Psoas muscle (tissue), 8 donors: ENCODE measurements around the gene VPS45. TPM values are rescaled to one million over a fixed set of nuclear protein-coding genes. Genes with fewer than 3 reads are reported as not detected.

ENCODE experiments used
- ATAC-seq, 4 donors: fragments of 200-7000 bp; cut with Tn5 transposase; one replicate each; pipeline ENCODE4 v1.9.1; 2020; ENCODE audit warnings: moderate library complexity in 3 of 4, mild to moderate bottlenecking in 2 of 4
- DNase-seq, 2 donors: peaks; one replicate each; pipeline ENCODE4 v3.0.0-alpha.2; 2020
- H3K27ac ChIP-seq: fragments of 200-600 bp; one replicate; pipeline ENCODE4 v1.8.0; 2022
- H3K27me3 ChIP-seq, 3 donors: fragments of 200-600 bp in 1 of 3; one replicate each; pipeline versions ENCODE4 v1.6.1 to v1.8.0; 2013 to 2022; ENCODE audit warnings: low read length in 2 of 3, mild to moderate bottlenecking in 2 of 3, moderate library complexity in 1 of 3; ENCODE audit not compliant: insufficient read depth in 3 of 3
- H3K36me3 ChIP-seq, 2 donors: fragments of 200-600 bp in 1 of 2; one replicate each; pipeline versions ENCODE4 v1.6.1 to v1.8.0; 2013 to 2022; ENCODE audit warnings: low read depth in 1 of 2, mild to moderate bottlenecking in 1 of 2, moderate library complexity in 1 of 2; ENCODE audit not compliant: insufficient read depth in 1 of 2
- H3K4me1 ChIP-seq: fragments of 200-600 bp; one replicate; pipeline ENCODE4 v1.8.0; 2022
- H3K4me3 ChIP-seq: fragments of 200-600 bp; one replicate; pipeline ENCODE4 v1.8.0; 2022; ENCODE audit warnings: mild to moderate bottlenecking
- H3K9me3 ChIP-seq: fragments of 200-600 bp; one replicate; pipeline ENCODE4 v1.8.0; 2022
- WGBS, 3 donors: extraction: QIAGEN DNeasy Blood & Tissue Kit; methylation state at CpG; one replicate each; pipeline versions ENCODE4 v1.1.6 to v1.1.7; 2013; 5-methylcytosine and 5-hydroxymethylcytosine counted together
- intact Hi-C, 2 donors: fragments of 100-400 bp; cut with DNase I; formaldehyde crosslinking; loops; one replicate each; pipeline versions ENCODE4 v1.11.0 to v1.14.2; 2022
- polyA plus RNA-seq, 3 donors: library from polyadenylated mRNA; stranded (reverse); fragments of 200-250 nt; gene quantifications; one replicate each; pipeline ENCODE4 v1.2.3, GENCODE V29; 2013
- total RNA-seq, 4 donors: library from RNA; stranded (reverse); fragmentation: NEBNext Ultra II Directional in 2 of 4; extraction: Animal tissue kit (Norgen Biotek cat#: 25700) in 2 of 4; gene quantifications; one replicate each; pipeline versions ENCODE4 v1.2.1 to v1.2.4, GENCODE V29; 2021 to 2023
- TF ChIP-seq, protein P1 (sequence below): fragments of 200-600 bp; IDR thresholded peaks from one replicate; pipeline ENCODE4 v1.8.0; 2022; ENCODE audit warnings: antibody characterized with exemption
- donor health status: healthy with polysubstance abuse.
- donor health status: DM: no; HTN: no; CAD: no; lungs with moderate emphysema.
- donor health status: Bipolar disorder and iron deficiency.
- donor health status: healthy.
- donor health status: DM: yes; HTN: yes; CAD: no.
- donor health status: DM: no; HTN: no; CAD: no.
- donor health status: DM: no; HTN: no; CAD: no.
- donor health status: DM: yes; HTN: yes; CAD: no.

Gene VPS45
- total and polyA plus RNA-seq, 7 donors: 13.0 to 36.0 (median 19.1) TPM

DNA sequence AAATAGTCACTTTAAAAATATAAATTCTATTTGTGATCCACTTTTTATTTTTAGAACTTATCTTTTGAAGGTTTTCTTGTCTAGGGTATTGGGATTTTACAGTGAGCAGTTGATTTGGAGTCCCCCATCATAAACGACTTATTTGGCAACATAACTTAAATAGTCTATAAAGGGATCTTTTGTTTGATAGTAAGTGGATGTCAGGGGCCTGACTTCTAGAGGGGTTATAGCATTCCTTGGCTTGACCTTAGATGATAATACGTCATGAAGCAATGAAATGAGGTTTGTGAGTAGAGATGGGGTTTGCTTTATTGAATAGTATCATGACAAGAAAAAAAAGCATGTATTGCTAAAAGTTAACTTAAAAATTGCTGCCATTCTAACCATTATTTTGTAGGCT, 17.8 kb downstream of the VPS45 start:
- Histone ChIP-seq H3K36me3 (peaks cover 0 to 84% of the 10 kb centered on the region in 2 donors), H3K9me3 (no peaks in the 10 kb centered on the region), H3K27ac (no peak overlapping the region), H3K4me1 (peaks cover 6% of the 10 kb centered on the region), H3K4me3 (no peak overlapping the region), H3K27me3 (no peaks in the 10 kb centered on the region)
- 57 to 58% (median 57%) methylated on average over 2 of the region's 2 CpGs for WGBS, 3 donors
- ATAC-seq (no peak), DNase-seq (no peak)
- TF ChIP-seq, protein P1, sequence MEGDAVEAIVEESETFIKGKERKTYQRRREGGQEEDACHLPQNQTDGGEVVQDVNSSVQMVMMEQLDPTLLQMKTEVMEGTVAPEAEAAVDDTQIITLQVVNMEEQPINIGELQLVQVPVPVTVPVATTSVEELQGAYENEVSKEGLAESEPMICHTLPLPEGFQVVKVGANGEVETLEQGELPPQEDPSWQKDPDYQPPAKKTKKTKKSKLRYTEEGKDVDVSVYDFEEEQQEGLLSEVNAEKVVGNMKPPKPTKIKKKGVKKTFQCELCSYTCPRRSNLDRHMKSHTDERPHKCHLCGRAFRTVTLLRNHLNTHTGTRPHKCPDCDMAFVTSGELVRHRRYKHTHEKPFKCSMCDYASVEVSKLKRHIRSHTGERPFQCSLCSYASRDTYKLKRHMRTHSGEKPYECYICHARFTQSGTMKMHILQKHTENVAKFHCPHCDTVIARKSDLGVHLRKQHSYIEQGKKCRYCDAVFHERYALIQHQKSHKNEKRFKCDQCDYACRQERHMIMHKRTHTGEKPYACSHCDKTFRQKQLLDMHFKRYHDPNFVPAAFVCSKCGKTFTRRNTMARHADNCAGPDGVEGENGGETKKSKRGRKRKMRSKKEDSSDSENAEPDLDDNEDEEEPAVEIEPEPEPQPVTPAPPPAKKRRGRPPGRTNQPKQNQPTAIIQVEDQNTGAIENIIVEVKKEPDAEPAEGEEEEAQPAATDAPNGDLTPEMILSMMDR: no peak
- intact Hi-C loops: no loop called here

GRCh38 chr1:150087415-150087814, 19.8 kb downstream of the VPS45 start:
- WGBS, 3 donors: 86 to 91% (median 90%) methylated on average over 2 of the region's 2 CpGs
- no peaks in the 10 kb centered on the region for H3K27me3 ChIP-seq
- intact Hi-C loops: no loop called here
- no peaks in the 10 kb centered on the region for H3K9me3 ChIP-seq
- no peak overlapping the region for H3K4me3 ChIP-seq
- H3K36me3 ChIP-seq: peaks cover 0 to 85% of the 10 kb centered on the region in 2 donors
- H3K27ac ChIP-seq: no peak overlapping the region
- TF ChIP-seq, protein P1: no peak
- DNase-seq (no peak), ATAC-seq (no peak)
- no peaks in the 10 kb centered on the region for H3K4me1 ChIP-seq

GRCh38 chr1:150089846-150090520, 22.4 kb downstream of the VPS45 start:
- Histone ChIP-seq H3K27me3 (no peaks in the 10 kb centered on the region), H3K4me1 (peaks cover 9% of the 10 kb centered on the region), H3K36me3 (peaks cover 0 to 69% of the 10 kb centered on the region in 2 donors), H3K27ac (no peak overlapping the region), H3K9me3 (no peaks in the 10 kb centered on the region), H3K4me3 (no peak overlapping the region)
- TF ChIP-seq, protein P1: no peak
- ATAC-seq: no peak
- 94 to 99% (median 96%) methylated on average over 3 of the region's 3 CpGs for WGBS, 3 donors
- DNase-seq: no peak
- intact Hi-C loops: no loop called here

GRCh38 chr1:150092180-150092791, 24.7 kb downstream of the VPS45 start:
- Histone ChIP-seq H3K4me3 (no peak overlapping the region), H3K36me3 (peaks cover 0 to 74% of the 10 kb centered on the region in 2 donors), H3K9me3 (no peaks in the 10 kb centered on the region), H3K4me1 (peaks cover 9% of the 10 kb centered on the region), H3K27ac (no peak overlapping the region), H3K27me3 (no peaks in the 10 kb centered on the region)
- ATAC-seq: no peak
- DNase-seq: no peak
- TF ChIP-seq, protein P1: no peak
- intact Hi-C loops: no loop called here
- WGBS, 3 donors: 71 to 86% (median 77%) methylated on average over 3 of the region's 3 CpGs
